ENCODE data around the gene AASDHPPT.

Gene AASDHPPT

GRCh38 chr11:106086850-106087249 is 9.4 kb downstream of the AASDHPPT start:
- no peak for DNase-seq

- DNase-seq = no peak
Measured at GRCh38 chr11:106087815-106088435, 10.5 kb downstream of the AASDHPPT start.

- DNase-seq = no peak
Measured at GRCh38 chr11:106088896-106089295, 11.4 kb downstream of the AASDHPPT start.

GRCh38 chr11:106091480-106092123 is 14.1 kb downstream of the AASDHPPT start:
- DNase-seq = no peak

- DNase-seq = no peak
Measured at GRCh38 chr11:106092446-106092845, 15.0 kb downstream of the AASDHPPT start.

GRCh38 chr11:106098893-106099553 is 21.6 kb downstream of the AASDHPPT start:
- DNase-seq = no peak

- DNase-seq = no peak
Measured at GRCh38 chr11:106101370-106101769, 23.9 kb downstream of the AASDHPPT start.

GRCh38 chr11:106101819-106102218 is 24.4 kb downstream of the AASDHPPT start:
- DNase-seq = no peak

- no peak for DNase-seq
Measured at GRCh38 chr11:106105986-106106385, 28.5 kb downstream of the AASDHPPT start.

GRCh38 chr11:106121570-106122320 is 44.3 kb downstream of the AASDHPPT start:
- DNase-seq = no peak

- DNase-seq = no peak
Measured at GRCh38 chr11:106127604-106128003, 50.1 kb downstream of the AASDHPPT start.

- no peak for DNase-seq
Measured at GRCh38 chr11:106128740-106129139, 51.3 kb downstream of the AASDHPPT start.

- no peak for DNase-seq
Measured at GRCh38 chr11:106131998-106132397, 54.5 kb downstream of the AASDHPPT start.

- no peak for DNase-seq
Measured at GRCh38 chr11:106132582-106133354, 55.3 kb downstream of the AASDHPPT start.

- no peak for DNase-seq
Measured at GRCh38 chr11:106133529-106133928, 56.1 kb downstream of the AASDHPPT start.

- DNase-seq = no peak
Measured at GRCh38 chr11:106137061-106137460, 59.6 kb downstream of the AASDHPPT start.

- DNase-seq = no peak
Measured at GRCh38 chr11:106137758-106138157, 60.3 kb downstream of the AASDHPPT start.

All from NCI-H1436 (cell line).